Heart right ventricle (tissue), 16 donors: ENCODE measurements around the gene TLCD1. TPM values are rescaled to one million over a fixed set of nuclear protein-coding genes. Genes with fewer than 3 reads are reported as not detected.
A peak's percentile ranks its signal among the peaks of the same experiment; 100 is the strongest.
"Not testable (repeated sequence)": the region's sequence is repeated elsewhere in the genome, so short reads cannot be mapped to it uniquely, and the experiment has no call there.

Source experiments
- ATAC-seq, 8 donors: fragments of 200-7000 bp; cut with Tn5 transposase; one replicate each; pipeline ENCODE4 v1.9.1; 2020; ENCODE audit warnings: mild to moderate bottlenecking in 8 of 8, moderate library complexity in 8 of 8, moderate number of reproducible peaks in 1 of 8
- DNase-seq, 2 donors: peaks; one replicate each; pipeline ENCODE4 v3.0.0-alpha.2; 2020
- H3K27ac ChIP-seq, 10 donors: fragments of 200-600 bp; sonication (generic) in 2 of 10; one replicate each; pipeline versions ENCODE4 v1.5.0 to v1.8.0; 2020 to 2022; ENCODE audit warnings: mild to moderate bottlenecking in 3 of 10
- H3K27me3 ChIP-seq, 7 donors: fragments of 200-600 bp; one replicate each; pipeline ENCODE4 v1.8.0; 2021 to 2022; ENCODE audit warnings: mild to moderate bottlenecking in 2 of 7
- H3K36me3 ChIP-seq, 9 donors: fragments of 200-600 bp; sonication (generic) in 1 of 9; one replicate each; pipeline versions ENCODE4 v1.5.0 to v1.8.0; 2020 to 2022; ENCODE audit warnings: mild to moderate bottlenecking in 2 of 9
- H3K4me1 ChIP-seq, 9 donors: fragments of 200-600 bp; sonication (generic) in 1 of 9; one replicate each; pipeline versions ENCODE4 v1.5.0 to v1.8.0; 2020 to 2022; ENCODE audit warnings: mild to moderate bottlenecking in 4 of 9
- H3K4me3 ChIP-seq, 10 donors: fragments of 200-600 bp; sonication (generic) in 2 of 10; one replicate each; pipeline versions ENCODE4 v1.5.0 to v1.8.0; 2020 to 2022; ENCODE audit warnings: mild to moderate bottlenecking in 7 of 10, moderate library complexity in 2 of 10
- H3K9me3 ChIP-seq, 11 donors: fragments of 200-600 bp in 10 of 11; sonication (generic) in 2 of 11; one replicate each; pipeline versions ENCODE4 v1.5.0 to v1.8.0; 2013 to 2022; ENCODE audit warnings: mild to moderate bottlenecking in 2 of 11, control low read depth in 1 of 11, moderate library complexity in 1 of 11
- CTCF ChIP-seq, 9 donors: fragments of 200-600 bp; sonication (generic) in 2 of 9; IDR thresholded peaks; one replicate each; pipeline versions ENCODE4 v1.5.0 to v1.8.0; 2021 to 2022; ENCODE audit warnings: antibody characterized with exemption in 9 of 9, mild to moderate bottlenecking in 5 of 9, moderate library complexity in 1 of 9
- WGBS, 2 donors: extraction: QIAGEN DNeasy Blood & Tissue Kit; methylation state at CpG; one replicate each; pipeline ENCODE4 v1.1.7; 2013; ENCODE audit warnings: inconsistent platforms in 1 of 2; 5-methylcytosine and 5-hydroxymethylcytosine counted together
- intact Hi-C, 10 donors: fragments of 100-400 bp; cut with DNase I; formaldehyde crosslinking; loops; one replicate each; pipeline versions ENCODE4 v1.11.1 to v1.14.2; 2022
- polyA plus RNA-seq, 2 donors: library from polyadenylated mRNA; stranded (reverse); fragments of 200-250 nt; gene quantifications; one replicate each; pipeline ENCODE4 v1.2.3, GENCODE V29; 2013
- total RNA-seq, 10 donors: library from RNA; stranded (reverse); fragmentation: NEBNext Ultra II Directional in 3 of 10; extraction: Animal tissue kit (Norgen Biotek cat#: 25700) in 3 of 10; gene quantifications; one replicate each; pipeline versions ENCODE4 v1.2.1 to v1.2.4, GENCODE V29; 2021 to 2023
- donor health status: Arrhythmogenic right ventricular cardiomyopathy.
- donor health status: ischemic (EF 13 %, LVEDD 7.1; RV severe dilation, severe dysfunction).
- donor health status: healthy with polysubstance abuse.
- donor health status: DM: no; HTN: yes; CAD: no.
- donor health status: DM: no; HTN: no; CAD: no.
- donor health status: ischemic (EF 25% LVEDD 6.9; RV normal size, moderate dysfunction).
- donor health status: ischemic (EF 25% LVEDD 5.7; RV mildly dilated, moderate dysfunction).
- donor health status: healthy.
- donor health status: DM: yes; HTN: yes; CAD: no.
- donor health status: Ischemic cardiomyopathy.
- donor health status: ischemic (EF 35%, LVEDD 5.7; RV mildly dilated, moderate dysfunction).
- donor health status: nonischemic (EF 11% LVEDD 7.7; RV severe dilation, severe dysfunction).
- donor health status: DM: yes; HTN: yes; CAD: no.
- donor health status: PGD.
- donor health status: ischemic (EF 29% LVEDD 5.4; RV normal size, mild dysfunction).
- donor health status: nonischemic (EF 23%, LVEDD 6.1; RV moderate dilation, normal function).

The TLCD1 gene
- total and polyA plus RNA-seq, 12 donors = 0.36 to 9.3 (median 1.1) TPM

- H3K9me3 ChIP-seq = no peaks in the 10 kb centered on the region
- no peak for DNase-seq
- H3K27ac ChIP-seq = no peak overlapping the region
- H3K4me3 ChIP-seq = no peak overlapping the region
- peaks cover 0 to 5% (median 0%) of the 10 kb centered on the region in 7 donors for H3K27me3 ChIP-seq
- no peak for ATAC-seq
- peaks cover 0 to 47% (median 34%) of the 10 kb centered on the region in 9 donors for H3K36me3 ChIP-seq
- no peak for TF ChIP-seq CTCF (IDR thresholded peaks at IDR 0.05)
- 70 to 72% methylated on average over 7 of the region's 7 CpGs for WGBS, 2 donors
- intact Hi-C loops = loop anchor here in 4 of 10 donors (10.0 kb wide), 2 partner anchors 192 to 392 kb away; no protein-coding TSS in a partner anchor
- peaks cover 27 to 83% (median 64%) of the 10 kb centered on the region in 9 donors for H3K4me1 ChIP-seq
Observed at GRCh38 chr17:28722417-28723158, 3.4 kb downstream of the TLCD1 start.

- 36 to 38% methylated on average over 19 of the region's 19 CpGs for WGBS, 2 donors
- H3K27ac ChIP-seq = peak overlapping the region in 4 of 10 donors; percentile 86 to 95 (median 92)
- DNase-seq = not testable (repeated sequence)
Observed at GRCh38 chr17:28720997-28721329, 5.1 kb downstream of the TLCD1 start.

GRCh38 chr17:28720247-28720996, 5.6 kb downstream of the TLCD1 start:
- peaks cover 0 to 13% (median 7%) of the 10 kb centered on the region in 7 donors for H3K27me3 ChIP-seq
- H3K36me3 ChIP-seq = peaks cover 0 to 50% (median 34%) of the 10 kb centered on the region in 9 donors
- H3K27ac ChIP-seq = peak overlapping the region; percentile 7 to 95 (median 90)
- DNase-seq (no peak), ATAC-seq (no peak)
- H3K9me3 ChIP-seq = no peaks in the 10 kb centered on the region
- H3K4me3 ChIP-seq = peak overlapping the region; percentile 63 to 93 (median 80)
- H3K4me1 ChIP-seq = peaks cover 19 to 80% (median 58%) of the 10 kb centered on the region in 9 donors
- TF ChIP-seq CTCF (IDR thresholded peaks at IDR 0.05) = no peak
- intact Hi-C loops = loop anchor here in 4 of 10 donors (10.0 kb wide), 2 partner anchors 194 to 394 kb away; no protein-coding TSS in a partner anchor
- 2 to 5% methylated on average over 28 to 29 of the region's 30 CpGs for WGBS, 2 donors

More at GRCh38 chr17:28720997-28721329, 5.1 kb downstream of the TLCD1 start:
- peaks cover 0 to 13% (median 7%) of the 10 kb centered on the region in 7 donors for H3K27me3 ChIP-seq
- intact Hi-C loops = loop anchor here in 4 of 10 donors (10.0 kb wide), 2 partner anchors 194 to 394 kb away; no protein-coding TSS in a partner anchor
- peaks cover 0 to 47% (median 34%) of the 10 kb centered on the region in 9 donors for H3K36me3 ChIP-seq
- peak overlapping the region in 9 of 10 donors; percentile 63 to 93 (median 80) for H3K4me3 ChIP-seq
- not testable (repeated sequence) for H3K9me3 ChIP-seq, ATAC-seq
- H3K4me1 ChIP-seq = peaks cover 24 to 84% (median 62%) of the 10 kb centered on the region in 9 donors

GRCh38 chr17:28719021-28719433, 7.0 kb downstream of the TLCD1 start:
- H3K27ac ChIP-seq = peak overlapping the region in 9 of 10 donors; percentile 40 to 95 (median 91)
- ATAC-seq (no peak), DNase-seq (no peak)
- H3K4me1 ChIP-seq = peaks cover 17 to 66% (median 53%) of the 10 kb centered on the region in 9 donors
- 33 to 36% methylated on average over 18 of the region's 18 CpGs for WGBS, 2 donors
- no peak for TF ChIP-seq CTCF (IDR thresholded peaks at IDR 0.05)
- H3K4me3 ChIP-seq = peak overlapping the region in 9 of 10 donors; percentile 63 to 93 (median 80)
- H3K27me3 ChIP-seq = peaks cover 0 to 13% (median 7%) of the 10 kb centered on the region in 7 donors
- peaks cover 0 to 51% (median 25%) of the 10 kb centered on the region in 9 donors for H3K36me3 ChIP-seq
- intact Hi-C loops = loop anchor here in 1 of 10 donors (5.0 kb wide), 1 partner anchor 72 kb away; the partner anchor contains the start of gene BLTP2
- H3K9me3 ChIP-seq = no peaks in the 10 kb centered on the region
